Keratinocyte (primary cell): Measurements from ENCODE around the gene ANKFY1.
"Not testable (repeated sequence)": the region's sequence is repeated elsewhere in the genome, so short reads cannot be mapped to it uniquely, and the experiment has no call there.

Source experiments
- CTCF ChIP-seq, 3 experiments: IDR thresholded peaks in 1 of 3; conservative IDR thresholded peaks in 1 of 3; optimal IDR thresholded peaks in 1 of 3; 2 replicates in 2 of 3; 3 replicates in 1 of 3; pipeline versions ENCODE3 to v1.5.1; 2011; ENCODE audit warnings: low read length in 3 of 3, mild to moderate bottlenecking in 3 of 3, moderate library complexity in 2 of 3, control low read depth in 1 of 3, inconsistent platforms in 1 of 3; ENCODE audit not compliant: insufficient read depth in 2 of 3; ENCODE audit errors: extremely low read depth in 1 of 3
- EZH2 ChIP-seq: IDR thresholded peaks from one replicate; pipeline ENCODE4 v1.6.1; 2012; ENCODE audit warnings: inconsistent platforms, mild to moderate bottlenecking, low read length, moderate library complexity

DNA sequence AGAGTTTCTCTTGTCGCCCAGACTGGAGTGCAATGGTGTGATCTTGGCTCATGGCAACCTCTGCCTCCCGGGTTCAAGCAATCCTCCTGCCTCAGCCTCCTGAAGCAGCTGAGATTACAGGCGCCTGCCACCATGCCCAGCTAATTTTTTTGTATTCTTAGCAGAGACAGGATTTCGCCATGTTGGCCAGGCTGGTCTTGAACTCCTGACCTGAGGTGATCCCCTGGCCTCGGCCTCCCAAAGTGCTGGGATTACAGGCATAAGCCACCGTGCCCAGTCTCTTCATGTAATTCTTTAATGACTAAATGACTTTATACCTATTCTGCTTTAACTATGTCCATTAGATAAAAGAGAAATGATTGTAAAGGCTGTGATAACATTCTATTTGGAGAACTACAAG is 8.5 kb downstream of the ANKFY1 start:
- TF ChIP-seq CTCF (optimal IDR thresholded peaks at IDR 0.05 in 1 of 3, IDR thresholded peaks at IDR 0.05 in 1 of 3, conservative IDR thresholded peaks at IDR 0.05 in 1 of 3; ENCODE audit: extremely low read depth in 1 of 3, insufficient read depth in 2 of 3, low read length in 3 of 3); EZH2: not testable (repeated sequence)
